ENCODE results near the gene APOB.

DNA sequence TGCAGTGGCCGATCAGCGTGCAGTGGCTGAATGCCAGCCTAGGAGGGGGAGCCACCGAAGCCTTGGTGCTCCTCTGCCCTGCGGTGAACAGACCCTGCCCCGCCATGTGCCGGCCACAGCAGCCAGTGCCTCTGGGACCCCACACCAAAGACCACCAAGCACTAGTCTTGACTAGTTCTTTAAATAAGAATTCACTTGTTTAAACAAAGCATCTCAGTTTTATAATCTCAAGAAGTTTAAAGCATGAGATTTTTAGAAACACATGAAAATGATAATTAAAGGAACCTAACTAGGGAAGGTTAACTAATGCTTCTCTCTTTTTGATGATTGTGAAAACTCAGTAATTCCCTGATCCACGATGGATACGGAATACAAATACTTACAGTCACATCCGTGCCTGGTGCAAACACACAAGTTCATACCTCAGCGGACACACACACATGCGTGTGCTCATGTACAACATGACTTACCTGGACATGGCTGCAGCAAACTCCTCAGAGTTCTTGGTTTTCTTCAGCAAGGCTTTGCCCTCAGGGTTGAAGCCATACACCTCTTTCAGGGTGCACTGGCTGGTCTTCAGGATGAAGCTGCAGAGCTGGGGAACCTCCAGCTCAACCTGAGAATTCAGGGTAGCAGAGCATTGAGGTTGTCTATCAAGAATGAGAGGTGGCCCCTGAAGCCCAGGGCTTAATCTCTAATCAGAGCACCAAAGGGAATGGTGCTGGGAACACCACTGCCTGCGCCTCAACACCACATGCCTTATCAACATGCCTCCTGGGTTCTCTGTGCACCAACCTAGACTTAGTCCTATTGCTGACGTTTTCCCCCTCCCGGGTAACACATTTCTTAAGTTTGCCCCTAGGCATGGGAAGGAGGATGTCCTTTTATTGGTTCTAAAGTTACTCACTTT is 3.1 kb downstream of the APOB start:
- TF ChIP-seq POLR2A (IDR thresholded peaks at IDR 0.05) = no peak
- TF ChIP-seq, protein P1, sequence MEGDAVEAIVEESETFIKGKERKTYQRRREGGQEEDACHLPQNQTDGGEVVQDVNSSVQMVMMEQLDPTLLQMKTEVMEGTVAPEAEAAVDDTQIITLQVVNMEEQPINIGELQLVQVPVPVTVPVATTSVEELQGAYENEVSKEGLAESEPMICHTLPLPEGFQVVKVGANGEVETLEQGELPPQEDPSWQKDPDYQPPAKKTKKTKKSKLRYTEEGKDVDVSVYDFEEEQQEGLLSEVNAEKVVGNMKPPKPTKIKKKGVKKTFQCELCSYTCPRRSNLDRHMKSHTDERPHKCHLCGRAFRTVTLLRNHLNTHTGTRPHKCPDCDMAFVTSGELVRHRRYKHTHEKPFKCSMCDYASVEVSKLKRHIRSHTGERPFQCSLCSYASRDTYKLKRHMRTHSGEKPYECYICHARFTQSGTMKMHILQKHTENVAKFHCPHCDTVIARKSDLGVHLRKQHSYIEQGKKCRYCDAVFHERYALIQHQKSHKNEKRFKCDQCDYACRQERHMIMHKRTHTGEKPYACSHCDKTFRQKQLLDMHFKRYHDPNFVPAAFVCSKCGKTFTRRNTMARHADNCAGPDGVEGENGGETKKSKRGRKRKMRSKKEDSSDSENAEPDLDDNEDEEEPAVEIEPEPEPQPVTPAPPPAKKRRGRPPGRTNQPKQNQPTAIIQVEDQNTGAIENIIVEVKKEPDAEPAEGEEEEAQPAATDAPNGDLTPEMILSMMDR (IDR thresholded peaks at IDR 0.05) = no peak
